ENCODE measurements around the gene ERG28.

Gene ERG28

DNA sequence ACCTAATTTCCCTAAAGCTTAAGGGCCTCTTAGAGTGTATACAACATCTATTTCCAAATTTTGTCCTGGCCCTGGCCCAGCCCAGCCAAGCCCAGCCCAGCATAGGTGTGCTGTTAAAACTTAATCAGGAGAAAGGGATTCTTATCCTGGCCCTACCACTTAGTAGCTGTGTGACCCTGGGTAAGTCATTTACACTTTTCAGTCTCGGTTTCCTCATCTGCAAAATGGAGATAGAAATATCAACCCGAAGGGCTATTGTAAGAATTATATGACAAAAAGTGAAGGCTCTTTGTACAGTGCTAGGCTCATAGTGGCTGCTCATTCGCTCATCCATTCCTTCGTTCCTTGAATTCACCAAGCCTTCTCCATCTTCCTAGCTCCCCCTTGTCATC is 442 bp downstream of the ERG28 start:
- no peak for DNase-seq (ENCODE audit: low read depth, low spot score)

GRCh38 chr14:75658957-75659356 is 1.7 kb downstream of the ERG28 start:
- no peak for DNase-seq (ENCODE audit: low read depth, low spot score)

DNA sequence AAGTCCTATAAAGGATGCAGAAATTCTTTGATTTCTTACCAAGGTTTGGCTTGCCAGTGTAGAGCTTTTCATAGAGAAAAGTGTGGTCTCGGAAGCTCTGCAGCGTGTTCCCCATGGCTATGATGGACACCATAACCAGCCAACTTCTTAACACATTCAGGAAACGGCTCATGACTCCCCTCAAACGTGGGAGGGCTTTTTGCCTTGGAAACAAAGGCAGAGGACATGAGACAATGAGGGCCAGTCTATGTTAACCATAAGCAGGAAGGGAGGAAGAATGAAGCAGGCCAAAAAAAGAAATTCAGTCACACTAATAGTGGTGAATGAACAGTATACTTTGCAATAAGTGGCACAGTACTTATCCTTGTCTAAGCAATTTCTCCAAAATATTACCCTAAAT is 3.3 kb downstream of the ERG28 start:
- no peak for DNase-seq (ENCODE audit: low read depth, low spot score)

DNA sequence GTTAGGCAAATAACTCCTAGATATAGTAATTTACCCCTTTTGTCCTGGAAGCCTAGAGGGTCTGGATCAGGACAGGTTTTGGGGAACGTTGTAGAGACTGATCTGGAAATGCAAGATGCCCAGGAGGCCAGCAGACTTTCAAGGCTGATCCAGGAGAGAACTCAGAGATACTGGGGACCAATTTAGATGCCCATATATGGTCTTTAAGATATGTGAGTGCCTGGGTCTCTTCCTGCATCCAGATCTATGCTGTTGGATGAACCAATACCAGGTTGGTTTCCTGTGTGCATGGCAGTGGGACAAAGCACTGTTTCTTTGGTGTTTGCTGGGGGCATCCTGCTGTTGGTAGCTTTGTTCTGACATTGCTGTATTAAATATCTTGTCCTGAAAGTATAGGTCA is 5.4 kb downstream of the ERG28 start:
- DNase-seq (ENCODE audit: low read depth, low spot score) = no peak

- DNase-seq (ENCODE audit: low read depth, low spot score) = peak; percentile 83
Measured at GRCh38 chr14:75654127-75654732, 6.4 kb downstream of the ERG28 start.

DNA sequence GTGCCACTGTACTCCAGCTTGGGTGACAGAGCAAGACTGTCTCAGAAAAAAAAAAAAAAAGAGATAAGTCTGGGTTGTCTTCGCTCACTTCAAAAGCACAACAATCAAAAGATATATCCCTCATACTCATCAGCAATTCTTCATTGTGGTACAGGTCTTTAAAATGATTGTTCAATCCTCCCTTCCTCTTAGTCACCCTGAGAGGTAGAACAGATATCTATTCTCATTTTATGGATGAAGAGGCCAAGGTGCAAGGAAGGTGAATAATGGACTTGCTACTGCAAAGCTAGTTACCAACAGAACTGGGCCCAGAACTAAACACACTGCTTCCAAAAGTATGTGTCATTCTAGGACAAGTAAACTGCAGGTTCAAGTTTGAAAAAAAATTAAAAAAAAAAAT is 7.1 kb downstream of the ERG28 start:
- no peak for DNase-seq (ENCODE audit: low read depth, low spot score)

DNA sequence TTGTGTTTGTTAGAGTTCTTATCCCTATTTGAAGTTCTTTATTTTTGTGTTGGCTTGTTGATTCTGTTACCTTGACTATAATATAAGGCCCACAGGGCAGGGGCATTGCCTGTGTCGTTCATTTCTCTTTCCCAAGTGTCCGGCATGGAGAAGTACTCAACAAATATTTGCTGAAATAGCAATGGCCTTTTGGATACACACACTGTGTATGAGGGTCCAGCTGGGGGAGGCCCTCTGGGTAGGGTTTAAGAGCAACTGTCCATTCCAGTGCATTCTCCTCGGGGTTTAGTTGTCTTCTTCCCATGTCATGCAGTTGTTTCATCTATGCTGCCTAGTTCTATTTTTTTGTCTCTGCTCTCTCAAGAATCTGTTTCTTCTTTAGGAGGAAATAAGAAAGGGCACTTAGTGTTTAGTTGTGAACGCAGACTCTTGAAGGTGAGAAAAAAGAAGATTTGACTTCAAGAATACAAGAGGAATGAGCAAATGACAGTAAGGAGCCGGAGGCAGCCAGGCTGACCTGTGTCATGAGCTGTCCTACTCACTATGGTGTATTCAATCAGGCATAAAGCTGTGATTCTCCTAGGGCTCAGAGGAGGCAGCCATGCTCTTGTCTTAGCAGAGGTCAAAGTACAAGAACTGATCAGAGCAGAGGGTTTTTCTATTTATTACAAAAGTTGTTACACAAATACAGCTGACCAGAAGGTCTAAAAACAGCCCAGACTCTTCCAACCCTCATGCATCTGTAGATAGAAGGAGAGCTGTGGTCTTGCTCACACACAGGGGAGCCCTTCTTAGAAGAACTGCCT is 10.2 kb downstream of the ERG28 start:
- no peak for DNase-seq (ENCODE audit: low read depth, low spot score)

- DNase-seq (ENCODE audit: low read depth, low spot score) = no peak
Measured at GRCh38 chr14:75649773-75650172, 10.9 kb downstream of the ERG28 start.

- no peak for DNase-seq (ENCODE audit: low read depth, low spot score)
Measured at GRCh38 chr14:75649337-75649736, 11.3 kb downstream of the ERG28 start.

DNA sequence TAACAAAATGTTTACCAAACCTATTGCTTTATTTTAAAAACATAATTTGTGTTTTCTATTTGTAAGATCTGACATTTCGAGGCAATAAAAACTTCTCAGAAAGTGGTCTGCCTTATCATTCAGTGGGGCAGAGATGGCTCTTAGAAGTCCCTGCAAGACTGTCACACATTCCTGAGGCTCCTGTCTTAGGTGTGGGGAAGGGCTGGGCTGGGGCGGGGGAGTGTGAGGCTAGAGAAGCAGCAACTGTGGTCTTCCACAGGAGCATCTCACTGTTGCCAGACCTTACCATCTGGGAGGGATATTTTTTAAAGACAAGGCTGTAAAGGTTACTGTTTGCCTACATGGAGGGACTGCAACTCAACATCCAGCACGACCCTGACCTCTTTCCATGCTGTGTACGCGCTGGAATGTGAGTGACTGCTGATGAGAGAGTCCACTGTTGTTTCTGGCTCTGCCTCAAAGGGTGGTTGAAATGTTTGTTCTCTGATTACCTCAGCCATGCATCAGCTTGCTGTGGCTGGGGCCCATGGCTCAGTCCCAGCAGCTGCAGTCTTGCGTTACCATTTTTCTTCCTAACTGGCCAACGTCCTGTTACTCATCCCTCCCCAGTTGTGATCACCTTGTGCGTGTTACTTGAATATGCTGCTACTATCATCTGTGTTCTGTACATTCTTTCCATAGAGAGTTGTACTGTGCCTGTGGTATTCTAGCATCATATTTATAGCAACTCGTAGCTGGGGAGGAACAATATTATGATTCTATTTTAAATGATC is 12.4 kb downstream of the ERG28 start:
- peak; percentile 96 for DNase-seq (ENCODE audit: low read depth, low spot score)

GRCh38 chr14:75647640-75648039 is 13.0 kb downstream of the ERG28 start:
- DNase-seq (ENCODE audit: low read depth, low spot score) = peak; percentile 54

- no peak for DNase-seq (ENCODE audit: low read depth, low spot score)
Measured at GRCh38 chr14:75646762-75647161, 13.9 kb downstream of the ERG28 start.

- DNase-seq (ENCODE audit: low read depth, low spot score) = no peak
Measured at GRCh38 chr14:75645056-75645455, 15.6 kb downstream of the ERG28 start.

- no peak for DNase-seq (ENCODE audit: low read depth, low spot score)
Measured at GRCh38 chr14:75643985-75644384, 16.7 kb downstream of the ERG28 start.

GRCh38 chr14:75640876-75641275 is 19.8 kb downstream of the ERG28 start:
- DNase-seq (ENCODE audit: low read depth, low spot score) = no peak

DNA sequence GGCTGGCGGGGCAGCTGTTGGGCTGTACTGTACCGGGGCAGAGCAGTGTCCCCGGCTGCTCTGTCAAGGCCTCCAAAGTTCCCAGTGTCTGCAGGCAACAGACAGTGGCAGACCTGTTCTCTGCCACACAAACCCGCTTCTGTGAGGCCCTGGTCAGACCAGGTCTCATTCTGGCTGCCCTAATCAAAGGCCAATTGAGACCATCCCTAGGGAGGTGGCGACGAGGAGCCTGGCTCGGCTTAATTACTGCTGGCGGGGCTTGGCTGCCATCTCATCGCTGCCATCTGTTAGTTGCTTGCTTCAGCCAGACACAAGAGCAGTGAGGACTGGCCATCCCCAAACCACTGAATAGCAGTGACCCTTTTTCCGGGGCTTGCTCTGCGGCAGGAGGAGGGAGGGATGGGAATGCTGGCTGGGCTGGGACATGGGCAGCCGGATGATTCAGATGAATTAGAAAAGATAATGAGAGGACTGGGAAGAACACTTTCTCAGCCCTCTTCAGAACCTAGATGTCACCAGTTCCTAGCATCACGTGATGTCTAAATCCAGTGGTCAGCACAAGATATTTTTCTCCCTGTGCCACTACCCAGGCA is 24.5 kb downstream of the ERG28 start:
- peak; percentile 50 for DNase-seq (ENCODE audit: low read depth, low spot score)

DNA sequence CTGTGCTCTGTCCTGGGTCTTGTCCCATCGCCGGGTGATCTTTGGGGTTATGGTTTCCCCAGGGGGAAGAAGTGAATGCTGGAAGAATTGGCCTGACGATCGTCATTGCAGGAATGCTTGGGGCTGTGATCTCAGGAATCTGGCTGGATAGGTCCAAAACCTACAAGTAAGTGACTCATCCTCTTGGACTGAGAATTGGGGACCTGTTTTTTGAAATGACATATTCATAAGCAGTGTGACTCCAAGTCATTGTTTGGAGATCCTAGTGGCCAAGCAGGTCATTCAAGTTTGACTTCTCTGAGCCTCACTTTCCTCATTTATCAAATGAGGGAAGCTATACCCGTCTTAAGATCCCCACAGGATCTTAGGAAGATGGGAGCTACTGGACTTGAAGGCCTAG is 25.8 kb downstream of the ERG28 start:
- DNase-seq (ENCODE audit: low read depth, low spot score) = no peak

DNA sequence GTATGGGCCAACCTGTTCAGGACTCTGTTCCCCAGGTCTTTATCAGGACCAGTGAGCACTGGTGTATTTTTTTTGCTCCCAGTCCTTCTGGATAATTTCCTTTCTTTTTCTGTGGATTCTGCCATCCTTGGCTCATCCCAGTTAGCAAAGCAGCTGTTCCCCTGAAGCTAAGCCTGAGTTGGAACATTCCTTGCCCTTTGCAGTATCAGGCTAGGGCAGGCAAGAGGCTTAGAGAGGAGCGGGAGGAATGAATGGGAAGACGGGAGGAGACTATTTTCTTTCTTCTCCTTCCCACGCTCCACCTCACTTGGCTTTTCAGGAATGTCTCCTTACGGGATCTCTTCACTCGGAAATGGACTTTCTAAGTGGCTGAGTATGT is 29.2 kb downstream of the ERG28 start:
- peak; percentile 20 for DNase-seq (ENCODE audit: low read depth, low spot score)

DNA sequence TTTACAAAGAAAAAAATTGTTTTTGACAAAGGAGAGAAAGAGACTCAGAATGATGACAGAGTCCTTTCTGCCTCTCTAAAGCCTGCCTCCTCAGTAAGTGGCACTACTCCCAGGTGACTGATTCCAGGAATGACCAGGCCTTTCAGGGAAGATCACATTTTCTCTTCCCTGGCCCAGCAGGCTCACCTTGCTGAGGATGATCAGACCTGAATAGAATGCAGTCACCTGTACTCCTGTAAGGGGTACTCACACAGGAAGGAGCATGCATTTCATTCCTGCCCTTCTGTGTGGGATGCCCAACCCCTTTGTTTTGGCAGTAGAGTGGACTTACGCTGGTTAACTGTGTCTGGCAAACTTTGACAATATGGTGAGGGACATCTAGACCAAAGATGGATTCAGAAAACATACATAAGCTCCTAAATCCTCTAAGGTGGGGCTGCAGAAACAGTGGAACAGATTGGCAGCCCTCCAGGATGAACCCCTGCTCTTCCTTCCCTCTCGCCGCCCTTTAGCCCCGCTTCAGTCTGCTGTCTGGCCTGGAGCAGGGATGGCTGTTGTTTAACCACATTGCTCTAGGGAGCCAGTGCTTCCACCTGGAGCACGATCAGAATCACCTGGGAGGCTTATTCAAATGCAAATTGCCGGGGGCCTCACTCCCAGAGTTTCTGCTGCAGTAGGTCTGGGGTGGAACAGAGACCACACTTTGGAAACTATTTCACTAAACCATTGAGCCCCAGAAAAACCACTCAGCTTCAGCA is 29.8 kb downstream of the ERG28 start:
- no peak for DNase-seq (ENCODE audit: low read depth, low spot score)

DNA sequence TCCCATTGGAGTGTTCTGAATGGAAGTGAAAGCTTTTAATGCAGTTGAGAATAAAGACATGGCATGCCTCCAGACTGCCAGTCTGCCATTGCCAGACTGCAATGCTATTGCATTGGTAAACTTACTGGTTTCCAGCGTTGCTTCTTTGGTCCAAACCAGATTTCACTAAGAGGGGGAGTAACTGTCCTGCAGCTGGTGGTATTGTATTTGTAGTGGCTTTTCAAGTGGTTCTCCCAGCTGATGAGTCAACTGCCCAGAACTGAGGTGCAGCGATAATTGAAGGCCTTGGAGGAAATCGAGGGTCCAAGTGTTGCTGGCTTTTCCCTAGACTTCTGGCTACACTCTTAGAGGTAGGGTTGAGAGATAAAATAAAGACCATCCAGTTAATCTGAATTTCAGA is 31.9 kb downstream of the ERG28 start:
- DNase-seq (ENCODE audit: low read depth, low spot score) = peak; percentile 26

GRCh38 chr14:75627406-75627805 is 33.3 kb downstream of the ERG28 start:
- DNase-seq (ENCODE audit: low read depth, low spot score) = no peak

DNA sequence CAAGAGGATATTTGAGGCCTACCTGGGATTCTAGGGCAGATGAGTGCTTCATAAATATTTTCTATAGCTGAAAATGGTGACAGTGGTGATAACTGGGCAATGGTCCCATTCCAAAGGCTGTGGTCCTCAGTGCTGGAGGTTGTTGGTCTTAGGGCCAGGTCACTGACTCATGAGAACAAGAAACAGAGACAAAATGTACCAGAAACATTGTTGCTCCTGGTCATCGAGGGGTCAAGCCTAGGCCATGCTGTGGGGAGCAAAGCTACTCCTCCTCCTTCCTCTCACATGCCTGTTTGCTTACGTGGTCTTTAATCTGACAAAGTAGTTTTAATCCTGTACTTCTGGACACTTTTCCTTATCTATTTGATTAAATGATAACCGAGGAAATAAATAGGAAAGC is 33.8 kb downstream of the ERG28 start:
- no peak for DNase-seq (ENCODE audit: low read depth, low spot score)

Data from astrocyte of the hippocampus (primary cell).